B cell (primary cell): ENCODE data around the gene CDIP1.

Experiments
- EZH2 ChIP-seq: IDR thresholded peaks from 2 replicates; pipeline ENCODE4 v1.6.1; 2012; ENCODE audit warnings: borderline replicate concordance, low read depth, mild to moderate bottlenecking, moderate library complexity, low read length; ENCODE audit not compliant: insufficient read depth, poor library complexity, severe bottlenecking
- TF ChIP-seq, protein P1 (sequence below): fragments of 200-600 bp; IDR thresholded peaks from one replicate; pipeline ENCODE4 v1.8.0; 2022; ENCODE audit warnings: antibody characterized with exemption, mild to moderate bottlenecking

DNA sequence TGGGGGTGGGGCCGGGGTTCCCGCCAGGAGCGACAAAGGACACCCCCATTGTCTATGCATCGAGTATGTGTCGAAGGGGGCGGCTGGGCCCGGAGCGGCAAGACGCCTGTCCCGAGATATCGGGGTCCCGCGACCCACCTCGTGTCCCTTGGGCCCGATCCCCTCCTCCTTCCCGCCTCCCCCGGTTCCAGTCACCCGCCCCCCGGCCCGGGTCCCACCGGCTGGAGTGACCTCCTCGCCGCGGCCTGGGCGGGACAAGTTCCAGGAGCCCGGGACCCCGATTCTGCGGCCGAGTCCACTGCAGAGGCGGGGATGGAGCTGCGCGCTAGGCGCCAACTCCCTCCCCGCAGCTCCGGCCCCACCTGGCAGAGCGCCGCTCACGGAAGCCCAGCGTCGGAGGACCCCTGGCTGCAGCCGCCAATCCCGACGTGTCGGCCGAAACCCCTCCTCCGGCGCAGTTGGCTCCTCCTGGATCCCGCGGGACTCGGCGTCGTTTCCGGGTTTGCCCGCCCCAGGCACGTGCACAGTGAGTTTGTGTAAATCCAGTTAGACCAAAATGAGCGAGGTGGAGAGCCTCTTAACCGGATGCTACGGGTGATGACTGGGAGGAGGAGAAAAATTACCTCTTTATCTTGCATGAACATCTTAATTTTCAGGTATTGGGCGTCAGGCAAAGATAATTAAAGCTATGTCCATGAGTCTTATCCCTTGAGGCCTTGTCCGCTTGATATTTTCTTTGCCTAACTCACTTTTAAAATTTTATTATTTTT lies 64.2 kb downstream of the CDIP1 start, which contains the start of gene NMRAL1:
- TF ChIP-seq, protein P1, sequence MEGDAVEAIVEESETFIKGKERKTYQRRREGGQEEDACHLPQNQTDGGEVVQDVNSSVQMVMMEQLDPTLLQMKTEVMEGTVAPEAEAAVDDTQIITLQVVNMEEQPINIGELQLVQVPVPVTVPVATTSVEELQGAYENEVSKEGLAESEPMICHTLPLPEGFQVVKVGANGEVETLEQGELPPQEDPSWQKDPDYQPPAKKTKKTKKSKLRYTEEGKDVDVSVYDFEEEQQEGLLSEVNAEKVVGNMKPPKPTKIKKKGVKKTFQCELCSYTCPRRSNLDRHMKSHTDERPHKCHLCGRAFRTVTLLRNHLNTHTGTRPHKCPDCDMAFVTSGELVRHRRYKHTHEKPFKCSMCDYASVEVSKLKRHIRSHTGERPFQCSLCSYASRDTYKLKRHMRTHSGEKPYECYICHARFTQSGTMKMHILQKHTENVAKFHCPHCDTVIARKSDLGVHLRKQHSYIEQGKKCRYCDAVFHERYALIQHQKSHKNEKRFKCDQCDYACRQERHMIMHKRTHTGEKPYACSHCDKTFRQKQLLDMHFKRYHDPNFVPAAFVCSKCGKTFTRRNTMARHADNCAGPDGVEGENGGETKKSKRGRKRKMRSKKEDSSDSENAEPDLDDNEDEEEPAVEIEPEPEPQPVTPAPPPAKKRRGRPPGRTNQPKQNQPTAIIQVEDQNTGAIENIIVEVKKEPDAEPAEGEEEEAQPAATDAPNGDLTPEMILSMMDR, result no peak
- no peak for TF ChIP-seq EZH2
